Measurements from ENCODE around the gene PIRT.

GRCh38 chr17:10799407-10799806, 38.5 kb downstream of the PIRT start:
- no peak for TF ChIP-seq RARB (CRISPR knock-in tag; IDR thresholded peaks at IDR 0.05)
- no peak for TF ChIP-seq TCF4 (CRISPR knock-in tag; IDR thresholded peaks at IDR 0.05; ENCODE audit: borderline replicate concordance)
- no peak for TF ChIP-seq CREB5 (CRISPR knock-in tag; IDR thresholded peaks at IDR 0.05; ENCODE audit: low read depth)
- no peak for TF ChIP-seq PATZ1 (CRISPR knock-in tag; IDR thresholded peaks at IDR 0.05; ENCODE audit: borderline replicate concordance)
- TF ChIP-seq ZFP3 (CRISPR knock-in tag; IDR thresholded peaks at IDR 0.05) = no peak
- TF ChIP-seq ZFP30 (CRISPR knock-in tag; IDR thresholded peaks at IDR 0.05) = no peak
- no peak for TF ChIP-seq TOX (CRISPR knock-in tag; IDR thresholded peaks at IDR 0.05; ENCODE audit: borderline replicate concordance)
- TF ChIP-seq SNAI2 (CRISPR knock-in tag; IDR thresholded peaks at IDR 0.05) = no peak
- TF ChIP-seq ESRRG (CRISPR knock-in tag; IDR thresholded peaks at IDR 0.05) = no peak
- TF ChIP-seq OSR1 (CRISPR knock-in tag; IDR thresholded peaks at IDR 0.05) = no peak
- TF ChIP-seq ZNF70 (CRISPR knock-in tag; IDR thresholded peaks at IDR 0.05) = no peak
